Endodermal cell (in vitro differentiated cells): Measurements from ENCODE around the gene STAT3. TPM values are rescaled to one million over a fixed set of nuclear protein-coding genes. Genes with fewer than 3 reads are reported as not detected.

Source experiments
- DNase-seq: peaks from one replicate; pipeline ENCODE4 v3.0.0-alpha.2; 2017
- H3K27ac ChIP-seq: 2 replicates; pipeline ENCODE4 v1.5.1; 2013; ENCODE audit warnings: mild to moderate bottlenecking, low read depth, low read length, moderate library complexity
- H3K27me3 ChIP-seq: 2 replicates; pipeline ENCODE4 v1.6.1; 2013; ENCODE audit warnings: mild to moderate bottlenecking, low read length, moderate library complexity; ENCODE audit not compliant: insufficient read depth, control insufficient read depth, poor library complexity, severe bottlenecking
- H3K36me3 ChIP-seq: 2 replicates; pipeline ENCODE4 v1.7.0; 2013; ENCODE audit warnings: mild to moderate bottlenecking, low read length, moderate library complexity; ENCODE audit not compliant: control insufficient read depth, insufficient read depth
- H3K4me1 ChIP-seq: one replicate; pipeline ENCODE4 v1.7.0; 2013; ENCODE audit warnings: low read length; ENCODE audit not compliant: control insufficient read depth, insufficient read depth
- H3K4me3 ChIP-seq: 2 replicates; pipeline ENCODE4 v1.5.1; 2013; ENCODE audit warnings: mild to moderate bottlenecking, low read length, moderate library complexity
- H3K9ac ChIP-seq: 2 replicates; pipeline ENCODE4 v1.6.1; 2013; ENCODE audit warnings: mild to moderate bottlenecking, low read length, moderate library complexity; ENCODE audit not compliant: poor library complexity, severe bottlenecking; ENCODE audit errors: extremely low read depth
- H3K9me3 ChIP-seq: 2 replicates; pipeline ENCODE4 v1.6.1; 2013; ENCODE audit warnings: mild to moderate bottlenecking, low read length, moderate library complexity; ENCODE audit not compliant: control insufficient read depth
- H3K27ac Mint-ChIP-seq: 2 replicates; pipeline ENCODE4 v1.8.0; 2020; ENCODE audit warnings: mixed read lengths
- H3K27me3 Mint-ChIP-seq: 2 replicates; pipeline ENCODE4 v1.8.0; 2021; ENCODE audit warnings: mild to moderate bottlenecking, mixed read lengths; ENCODE audit not compliant: insufficient read depth
- H3K36me3 Mint-ChIP-seq: 2 replicates; pipeline ENCODE4 v1.8.0; 2020; ENCODE audit warnings: low read depth, mixed read lengths
- H3K4me1 Mint-ChIP-seq: 2 replicates; pipeline ENCODE4 v1.8.0; 2020; ENCODE audit warnings: mixed read lengths
- H3K4me3 Mint-ChIP-seq: 2 replicates; pipeline ENCODE4 v1.8.0; 2020; ENCODE audit warnings: mild to moderate bottlenecking, moderate library complexity, mixed read lengths
- H3K9me3 Mint-ChIP-seq: 2 replicates; pipeline ENCODE4 v1.8.0; 2020; ENCODE audit warnings: mild to moderate bottlenecking, mixed read lengths
- CTCF ChIP-seq: fragments of 200-600 bp; sonication (generic); conservative IDR thresholded peaks from 2 replicates; pipeline ENCODE4 v1.5.0; 2021; ENCODE audit warnings: antibody characterized with exemption, mild to moderate bottlenecking
- WGBS, 2 experiments: methylation state at CpG; one replicate each; pipeline versions ENCODE4 v1.1.5 to v1.1.7; 2013; ENCODE audit warnings: missing lambda C conversion rate in 2 of 2, mixed read lengths in 1 of 2; ENCODE audit not compliant: insufficient coverage in 1 of 2, insufficient read length in 1 of 2; 5-methylcytosine and 5-hydroxymethylcytosine counted together
- total RNA-seq, 2 donors: library from RNA; stranded (reverse); fragmentation: NEBNext Ultra II Directional in 1 of 2; extraction: Animal tissue kit (Norgen Biotek cat#: 25700) in 1 of 2; gene quantifications; 2 replicates in 1 of 2; 3 replicates in 1 of 2; pipeline ENCODE4 v1.2.1, GENCODE V29; 2021

Gene STAT3
- total RNA-seq, 2 donors from 2014 or later: 27.5 to 32.4 TPM

GRCh38 chr17:42365136-42365535 is 23.1 kb downstream of the STAT3 start:
- TF ChIP-seq CTCF: no peak
- H3K27ac Mint-ChIP-seq: no peak overlapping the region
- no peak overlapping the region for H3K4me3 Mint-ChIP-seq
- peaks cover 22% of the 10 kb centered on the region for H3K4me1 Mint-ChIP-seq
- no peaks in the 10 kb centered on the region for H3K36me3 ChIP-seq
- peaks cover 13% of the 10 kb centered on the region for H3K9me3 ChIP-seq
- DNase-seq: no peak
- no peaks in the 10 kb centered on the region for H3K4me1 ChIP-seq
- peaks cover 8% of the 10 kb centered on the region for H3K9me3 Mint-ChIP-seq
- peaks cover 73% of the 10 kb centered on the region for H3K27me3 Mint-ChIP-seq
- peaks cover 3% of the 10 kb centered on the region for H3K36me3 Mint-ChIP-seq
- no peak overlapping the region for H3K4me3 ChIP-seq
- 85 to 95% methylated on average over 4 to 9 of the region's 9 CpGs for WGBS, 2 experiments
- no peak overlapping the region for H3K27ac ChIP-seq
- H3K27me3 ChIP-seq: peaks cover 72% of the 10 kb centered on the region
- H3K9ac ChIP-seq: no peak overlapping the region

GRCh38 chr17:42363767-42364585 is 24.3 kb downstream of the STAT3 start:
- H3K27me3 ChIP-seq: peaks cover 81% of the 10 kb centered on the region
- no peak for DNase-seq
- no peak overlapping the region for H3K9ac ChIP-seq
- H3K36me3 Mint-ChIP-seq: peaks cover 3% of the 10 kb centered on the region
- 95 to 97% methylated on average over 5 to 7 of the region's 7 CpGs for WGBS, 2 experiments
- H3K4me3 Mint-ChIP-seq: no peak overlapping the region
- peaks cover 13% of the 10 kb centered on the region for H3K9me3 ChIP-seq
- peaks cover 24% of the 10 kb centered on the region for H3K4me1 Mint-ChIP-seq
- no peaks in the 10 kb centered on the region for H3K36me3 ChIP-seq
- no peak overlapping the region for H3K4me3 ChIP-seq
- no peak for TF ChIP-seq CTCF
- peaks cover 5% of the 10 kb centered on the region for H3K9me3 Mint-ChIP-seq
- no peaks in the 10 kb centered on the region for H3K4me1 ChIP-seq
- H3K27ac Mint-ChIP-seq: no peak overlapping the region
- no peak overlapping the region for H3K27ac ChIP-seq
- H3K27me3 Mint-ChIP-seq: peaks cover 84% of the 10 kb centered on the region

- Mint-ChIP-seq H3K4me1 (peaks cover 24% of the 10 kb centered on the region), H3K9me3 (peaks cover 5% of the 10 kb centered on the region), H3K36me3 (peaks cover 3% of the 10 kb centered on the region), H3K27me3 (peaks cover 89% of the 10 kb centered on the region), H3K27ac (no peak overlapping the region), H3K4me3 (no peak overlapping the region)
- no peak for DNase-seq
- H3K4me3 ChIP-seq: no peak overlapping the region
- H3K36me3 ChIP-seq: no peaks in the 10 kb centered on the region
- peaks cover 87% of the 10 kb centered on the region for H3K27me3 ChIP-seq
- no peak overlapping the region for H3K27ac ChIP-seq
- H3K4me1 ChIP-seq: no peaks in the 10 kb centered on the region
- H3K9me3 ChIP-seq: peaks cover 13% of the 10 kb centered on the region
- no peak overlapping the region for H3K9ac ChIP-seq
- 86 to 97% methylated on average over 1 of the region's 1 CpG for WGBS, 2 experiments
- no peak for TF ChIP-seq CTCF
These were observed 25.0 kb downstream of the STAT3 start for GRCh38 chr17:42363231-42363630.
